ENCODE data around the gene ELL2.
"Not testable (repeated sequence)": the region's sequence is repeated elsewhere in the genome, so short reads cannot be mapped to it uniquely, and the experiment has no call there.

Gene ELL2

DNA sequence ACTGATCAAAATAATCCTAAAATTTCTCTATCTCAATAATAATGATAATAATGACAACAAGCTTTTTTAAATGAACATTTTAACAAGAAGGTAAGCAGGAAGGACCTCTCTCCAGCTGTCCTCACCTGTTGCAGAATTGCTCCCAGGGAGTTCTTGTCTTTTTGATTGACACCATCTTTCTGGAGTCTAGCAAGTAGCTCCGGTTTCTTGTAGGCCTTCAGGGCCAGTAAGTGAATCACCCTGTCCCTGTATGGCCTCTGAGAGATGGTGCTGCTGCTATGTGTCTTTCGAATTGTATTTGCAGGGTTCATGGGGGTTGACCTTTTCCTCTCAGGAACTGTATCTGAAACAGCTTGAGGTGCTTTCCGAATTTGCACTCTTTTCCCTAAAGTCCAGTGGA, 55.3 kb downstream of the ELL2 start:
- DNase-seq, result not testable (repeated sequence)

DNA sequence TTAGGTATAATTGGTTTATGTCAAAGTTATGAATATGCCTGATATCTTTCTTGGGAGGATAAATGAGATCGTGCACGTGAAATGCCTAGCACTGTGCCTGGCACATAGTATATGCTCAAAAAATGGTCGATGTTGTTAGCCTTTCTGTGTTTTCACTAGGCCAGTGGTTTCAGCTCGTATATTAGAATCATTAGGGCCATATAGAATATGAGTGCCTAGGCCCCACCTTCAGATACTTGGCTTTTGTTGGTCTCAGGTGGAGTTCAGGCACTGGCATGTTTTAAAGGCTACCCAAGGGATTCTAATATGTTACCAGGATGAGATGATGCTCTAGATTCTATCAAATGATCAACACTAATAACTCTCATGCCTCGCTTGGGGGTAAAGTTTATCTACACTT, 56.8 kb downstream of the ELL2 start:
- no peak for DNase-seq

DNA sequence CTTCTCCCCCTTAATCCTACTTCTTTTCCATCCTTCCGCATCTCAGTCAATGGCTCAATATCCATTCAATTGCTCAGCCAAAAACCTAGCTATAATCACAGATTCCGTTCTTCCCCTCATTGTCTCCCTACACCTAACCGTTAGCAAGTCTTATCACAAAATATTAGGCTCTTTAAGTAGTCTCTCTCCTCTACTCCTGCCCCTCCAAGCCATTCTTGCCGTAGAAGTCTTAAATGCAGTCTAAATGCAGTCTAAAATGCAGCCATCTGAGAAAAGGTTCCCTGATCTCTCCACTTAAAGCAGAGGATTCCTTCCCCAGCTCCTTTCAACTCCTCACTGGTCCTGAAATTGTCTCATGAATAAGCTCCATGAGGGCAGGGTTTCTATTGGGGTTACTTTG, 57.8 kb downstream of the ELL2 start:
- no peak for DNase-seq

DNA sequence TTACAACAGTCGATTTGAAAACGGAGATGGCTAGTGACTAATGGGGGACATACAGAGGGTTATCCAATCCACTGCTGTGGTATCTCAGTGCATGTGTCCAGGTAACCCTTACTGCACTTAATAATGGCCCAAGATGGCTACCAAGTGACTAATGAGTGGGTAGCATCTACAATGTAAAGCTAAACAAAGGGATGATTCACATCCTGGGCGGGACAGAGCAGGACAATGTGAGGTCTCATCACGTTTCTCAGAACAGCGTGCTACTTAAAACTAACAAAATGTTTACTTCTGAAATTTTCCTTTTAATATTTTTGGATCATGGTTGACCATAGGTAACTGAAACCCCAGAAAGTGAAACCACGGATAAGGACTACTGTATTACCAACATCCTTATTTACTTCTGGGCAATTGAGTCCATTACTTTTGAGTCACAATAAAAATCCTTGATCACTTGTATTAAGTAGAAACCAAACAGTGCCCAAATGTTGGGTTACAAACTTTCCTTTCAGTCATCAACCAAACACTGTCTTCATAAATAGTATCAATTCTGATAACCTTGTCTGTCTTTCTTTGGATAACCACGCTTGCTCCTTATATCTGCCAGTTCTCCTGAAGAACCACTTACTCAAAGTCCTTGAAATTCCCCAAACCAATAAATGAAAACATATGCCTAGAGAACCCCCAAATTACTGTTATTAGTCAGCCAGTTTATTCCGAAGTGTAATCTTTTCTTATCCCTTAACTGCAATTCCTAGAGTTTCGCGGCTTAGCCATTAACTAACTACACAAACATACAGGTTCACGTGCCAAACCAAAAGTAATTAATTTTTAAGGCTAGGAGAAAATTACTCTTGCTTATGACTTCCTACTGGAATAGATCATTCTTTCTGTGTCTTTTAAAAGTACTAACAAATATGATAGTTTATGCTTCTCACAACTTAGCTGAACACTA, 59.7 kb downstream of the ELL2 start:
- no peak for DNase-seq

DNA sequence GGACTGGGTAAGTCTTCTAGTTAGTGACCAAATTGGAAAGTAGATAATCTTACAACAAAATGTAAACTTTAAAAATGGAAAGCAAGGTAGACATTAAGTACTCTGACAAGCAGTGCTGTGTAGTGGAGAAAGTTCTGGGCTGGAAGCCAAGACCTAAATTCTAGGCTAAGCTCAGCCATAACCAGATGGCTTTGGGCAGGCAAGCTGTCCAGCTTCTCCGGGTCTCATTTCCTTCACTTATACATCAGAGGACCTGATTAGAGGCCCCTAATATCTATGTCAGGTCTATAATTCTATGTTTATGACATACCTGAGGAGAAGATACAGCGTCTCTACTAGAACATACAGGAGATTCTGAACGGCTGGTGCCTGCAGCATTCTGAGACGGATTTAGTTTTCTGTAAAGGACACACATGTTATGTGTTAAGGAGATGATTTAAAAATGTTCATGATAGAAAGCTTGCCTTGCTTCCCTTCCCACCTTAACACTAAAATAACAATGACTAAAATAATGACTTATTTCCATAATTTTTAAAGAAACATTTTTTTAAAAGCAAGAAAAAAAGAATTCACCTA, 61.2 kb downstream of the ELL2 start:
- DNase-seq, result no peak

DNA sequence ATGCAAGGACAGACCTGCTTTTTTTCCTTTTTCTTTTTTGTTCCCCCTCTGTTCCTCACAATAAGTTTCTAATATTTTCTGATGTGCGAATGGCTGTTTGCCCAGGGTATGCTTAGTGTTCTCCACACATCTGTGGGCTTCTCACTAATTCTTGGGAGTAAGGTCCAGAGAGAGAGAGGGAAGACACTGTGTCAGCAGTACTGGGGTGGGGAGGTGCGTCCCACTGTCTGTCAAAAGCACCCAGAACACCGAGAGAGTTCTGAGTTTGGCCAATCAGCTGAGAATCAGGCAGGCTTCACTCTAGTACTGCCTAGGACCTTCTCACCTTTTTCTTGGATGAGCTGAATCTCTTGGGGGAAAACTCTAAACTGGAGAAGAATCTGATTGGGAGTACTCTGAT, 61.8 kb downstream of the ELL2 start:
- DNase-seq, result no peak

DNA sequence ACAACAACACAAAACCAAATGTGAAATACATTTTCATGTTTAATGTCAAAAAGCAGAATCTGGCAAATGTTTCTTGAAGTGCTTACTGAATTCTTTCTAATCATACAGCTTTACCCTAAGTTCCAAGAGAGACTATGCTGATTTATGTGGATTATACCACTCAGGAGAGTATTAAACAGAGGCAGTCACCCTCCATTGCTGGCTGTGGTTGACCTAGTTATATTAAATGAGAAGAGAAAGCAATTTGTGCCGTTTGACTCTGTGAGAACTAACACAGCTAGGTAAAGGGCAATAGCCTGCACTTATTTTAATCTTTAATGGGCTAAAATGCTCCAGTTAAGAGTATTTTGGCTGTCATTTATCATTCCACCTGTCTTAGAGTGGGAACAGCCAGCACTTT, 62.6 kb downstream of the ELL2 start:
- no peak for DNase-seq

DNA sequence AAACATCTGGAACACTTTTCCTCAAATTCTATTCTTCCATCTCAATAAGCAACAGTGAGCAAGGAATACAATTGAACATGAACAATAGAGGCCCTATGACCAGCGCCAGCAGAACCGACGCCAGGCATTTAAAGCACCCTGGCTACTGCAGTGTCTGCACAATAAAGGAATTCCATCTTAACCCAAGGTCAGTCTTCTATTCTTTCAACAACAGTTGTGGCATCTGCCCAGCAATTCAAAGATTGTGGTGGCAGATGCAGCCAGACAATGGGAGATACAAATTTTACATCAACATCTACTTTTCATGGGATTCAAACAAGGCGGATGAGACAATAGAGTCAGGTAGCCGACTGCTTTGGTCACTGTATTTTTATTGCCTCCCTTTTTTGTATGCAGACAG, 65.9 kb downstream of the ELL2 start:
- DNase-seq, result no peak

DNA sequence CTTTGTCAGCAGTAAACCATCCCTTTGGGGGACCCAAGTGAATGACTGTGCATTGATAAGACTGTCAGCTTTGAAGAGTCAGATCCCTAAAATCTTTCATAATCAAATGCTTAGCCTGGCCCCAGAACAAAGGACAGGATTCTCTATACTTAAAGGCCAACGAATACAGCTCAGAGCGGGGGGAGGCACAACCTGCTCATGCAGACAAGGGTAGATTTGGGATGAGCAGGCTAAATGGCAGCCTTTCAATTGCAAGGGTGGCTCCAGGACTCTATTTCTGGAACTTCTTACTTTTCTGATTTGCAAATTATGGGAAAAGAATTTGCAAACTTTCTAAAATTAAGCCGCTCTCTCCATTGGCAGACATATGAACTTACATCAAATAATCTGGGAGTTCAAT, 66.4 kb downstream of the ELL2 start:
- no peak for DNase-seq

DNA sequence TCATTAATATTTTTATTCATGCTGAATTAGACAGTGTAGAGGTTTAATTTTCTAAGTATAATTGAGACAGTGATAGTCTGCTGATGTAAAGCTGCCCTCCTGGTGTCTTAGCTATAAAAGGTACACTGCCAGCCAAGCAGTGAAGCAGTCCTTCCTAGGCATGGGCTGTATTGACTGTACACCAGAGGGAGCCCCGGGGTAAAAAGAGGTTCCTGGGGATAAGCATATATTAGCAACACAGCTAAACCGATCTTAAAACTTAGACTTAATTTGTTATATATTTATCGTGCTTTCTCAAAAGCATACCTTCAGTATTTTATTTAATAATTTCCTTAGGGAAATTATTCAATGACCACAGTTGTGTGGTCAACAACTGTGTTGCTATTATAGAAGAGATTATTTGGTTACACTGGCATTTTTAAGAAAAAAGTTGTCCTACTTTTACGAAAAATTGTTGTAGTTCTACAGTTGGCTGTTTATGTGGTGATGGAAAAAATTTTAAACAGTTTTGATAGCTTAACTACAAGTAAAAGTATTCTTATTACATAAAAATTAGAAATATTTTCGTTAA, 68.8 kb downstream of the ELL2 start:
- no peak for DNase-seq

DNA sequence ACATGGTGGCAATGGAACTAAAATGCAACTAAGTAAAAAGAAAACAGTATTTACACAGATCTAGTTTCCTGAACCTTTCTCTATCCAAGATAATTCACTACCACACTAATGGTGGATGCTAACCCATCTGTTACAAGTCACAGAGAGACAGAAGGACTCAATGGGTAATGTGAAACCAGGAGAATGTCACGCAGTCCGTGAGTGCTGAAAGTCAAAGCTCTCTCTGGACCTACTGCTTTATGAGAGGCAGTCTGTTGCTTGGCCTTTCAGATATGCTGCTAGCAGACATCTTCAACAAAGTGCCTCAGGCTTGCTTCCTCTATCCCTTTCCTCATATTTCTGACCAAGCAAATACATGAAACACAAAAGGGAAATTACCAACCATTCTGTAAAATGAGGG, 70.2 kb downstream of the ELL2 start:
- no peak for DNase-seq

DNA sequence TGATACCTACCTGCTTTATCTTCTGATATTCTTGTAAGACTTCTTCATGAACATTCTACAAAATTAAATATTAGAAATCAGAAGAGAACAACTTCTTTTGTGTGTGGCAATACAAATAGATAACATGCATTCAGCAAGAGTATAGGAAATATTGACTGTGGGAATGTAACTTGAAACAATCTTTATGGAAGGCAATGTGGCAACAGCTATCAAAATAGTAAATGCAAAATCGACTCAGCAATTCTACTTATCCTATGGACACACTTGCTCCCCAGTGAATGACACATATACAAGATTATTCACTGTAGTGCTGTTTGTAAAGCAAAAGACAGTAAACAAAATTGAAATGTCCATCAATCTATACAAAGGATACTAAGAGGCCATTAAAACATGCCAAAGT, 72.6 kb downstream of the ELL2 start:
- no peak for DNase-seq

DNA sequence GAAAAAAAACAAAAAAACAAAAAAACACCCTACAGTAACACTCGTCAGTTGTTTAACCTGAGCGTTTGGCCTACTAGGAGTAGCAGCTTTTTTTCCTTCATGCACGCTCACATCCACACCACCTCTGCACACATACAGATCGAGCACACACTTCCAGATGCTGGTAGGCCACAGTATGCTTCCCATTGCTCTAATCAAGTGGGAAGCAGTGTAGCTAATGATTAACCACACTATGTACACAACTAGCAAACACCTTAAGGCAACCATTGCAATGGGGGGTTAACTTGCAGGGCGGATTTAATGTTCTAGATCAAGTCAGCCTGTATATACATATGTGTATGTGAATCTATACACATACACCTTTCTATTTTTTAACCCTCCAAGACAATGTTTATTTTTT, 73.7 kb downstream of the ELL2 start:
- DNase-seq, result no peak

DNA sequence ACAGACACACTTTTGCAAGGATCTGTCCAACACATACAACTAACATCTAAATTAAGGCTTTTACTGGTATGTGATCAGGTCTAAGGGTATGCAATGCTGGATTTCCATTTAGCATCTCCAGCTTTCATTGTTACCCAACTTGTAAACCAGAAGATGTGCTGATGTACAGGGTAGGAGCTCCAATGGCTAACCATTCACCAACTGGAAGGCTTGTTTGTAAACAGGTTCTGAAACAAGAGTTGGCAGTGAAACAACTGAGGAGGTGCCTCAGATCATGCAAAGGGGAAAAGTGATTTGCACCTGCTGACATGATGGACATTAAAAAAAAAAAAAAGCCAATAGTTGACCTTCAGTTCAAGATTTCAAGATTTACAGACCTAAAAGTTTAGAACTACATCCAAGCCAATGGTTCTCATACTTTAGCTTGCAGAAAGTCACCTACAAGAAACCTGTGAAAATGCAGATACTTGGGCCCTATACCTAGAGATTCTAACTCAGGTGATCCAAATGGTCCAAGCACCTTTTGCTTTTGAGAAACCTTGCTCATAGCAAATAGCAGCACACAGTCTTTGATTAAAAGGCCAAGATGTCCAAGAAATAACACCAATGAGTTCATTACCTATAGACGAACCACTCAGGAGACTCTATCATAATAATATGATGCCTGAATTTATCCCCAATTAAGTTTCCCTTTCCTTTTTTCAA, 75.2 kb downstream of the ELL2 start:
- no peak for DNase-seq

DNA sequence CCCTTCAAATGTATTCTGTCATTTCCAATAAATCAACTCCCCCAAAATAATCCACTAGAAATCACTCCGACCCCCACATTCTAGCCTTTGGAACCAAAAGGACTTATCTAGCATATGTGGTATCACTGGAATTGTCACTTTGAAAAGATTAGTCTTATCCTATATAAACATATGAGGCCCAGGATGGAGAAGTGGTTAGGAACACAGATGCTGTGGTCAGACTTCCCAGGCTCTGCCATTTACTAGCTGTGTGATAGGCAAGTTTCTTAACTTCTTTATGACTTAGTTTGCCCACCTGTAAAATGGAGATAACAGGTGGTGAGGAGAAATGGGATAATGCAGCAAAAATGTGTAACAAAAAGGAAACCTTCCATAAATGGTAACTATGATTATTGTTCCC, 77.1 kb downstream of the ELL2 start:
- no peak for DNase-seq

DNA sequence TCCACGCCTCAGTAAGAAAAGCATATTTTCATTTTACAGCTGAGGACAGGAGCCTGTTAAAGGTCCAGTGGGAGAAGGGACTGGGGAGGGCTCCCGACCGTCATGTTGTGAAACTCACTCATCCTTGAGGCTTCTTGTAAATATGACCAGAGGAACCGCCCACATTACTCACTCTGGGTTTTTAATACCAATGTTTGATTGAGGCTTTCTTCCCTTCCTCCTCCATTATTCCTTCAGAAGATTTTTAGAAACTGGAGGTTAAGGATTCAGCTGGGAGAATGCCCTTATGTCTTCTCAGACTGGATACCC, 77.7 kb downstream of the ELL2 start:
- no peak for DNase-seq

DNA sequence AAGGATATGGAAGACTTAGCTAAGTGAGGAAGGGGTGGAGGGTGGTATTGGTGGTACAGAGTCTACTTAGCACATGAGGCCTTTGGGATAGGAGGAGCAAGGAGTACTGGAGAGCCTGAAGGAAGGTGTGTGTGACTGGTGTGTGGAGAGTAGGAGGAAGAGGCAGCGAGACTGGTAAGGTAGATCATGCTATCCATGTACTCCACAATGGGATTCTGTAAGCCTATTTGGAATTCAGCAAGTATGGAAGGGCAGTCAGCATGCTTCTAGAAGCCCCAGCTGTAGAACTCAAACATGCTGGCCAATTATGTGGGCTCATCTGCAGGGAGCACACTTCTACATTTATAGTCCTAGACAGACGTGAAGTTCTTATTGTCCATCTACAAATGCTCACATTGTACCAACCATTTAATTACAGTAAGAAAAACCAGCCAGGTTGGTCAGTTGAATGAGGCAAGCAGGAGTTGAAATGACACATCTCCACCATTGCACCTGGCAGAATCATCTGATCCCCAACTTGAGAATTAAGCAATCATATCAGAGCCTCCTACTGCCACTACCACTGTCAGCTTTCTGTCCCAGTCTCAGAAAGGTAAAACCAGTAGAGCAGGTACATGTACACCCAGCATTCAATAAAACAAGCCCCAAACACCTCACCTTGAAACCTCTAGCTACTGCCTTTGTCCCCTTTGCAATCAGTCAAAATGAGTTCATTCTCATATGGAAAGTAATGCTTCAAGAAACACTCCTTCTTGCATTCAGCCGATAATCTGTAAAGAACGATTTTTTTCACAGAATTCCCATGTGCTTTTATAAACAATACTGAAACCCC, 78.2 kb downstream of the ELL2 start:
- no peak for DNase-seq

DNA sequence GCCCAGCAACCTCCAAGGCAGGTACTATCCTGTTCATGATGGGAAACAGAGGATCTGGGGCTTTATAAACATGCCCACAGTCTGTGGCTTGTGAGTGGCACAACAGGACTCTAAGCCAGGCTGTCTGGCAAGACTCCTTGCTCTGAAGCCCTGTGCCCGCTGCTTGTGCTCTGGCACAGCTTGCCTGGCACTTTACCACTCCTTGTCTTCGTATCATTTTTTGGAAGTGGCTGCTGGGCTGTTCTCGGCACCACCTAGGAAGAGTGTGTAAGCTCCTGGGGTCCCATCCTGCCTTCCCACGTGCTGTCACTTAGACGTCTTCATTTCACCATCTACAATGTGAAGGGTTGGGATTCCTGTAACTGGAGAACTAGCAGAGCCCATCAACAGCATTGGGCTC, 79.8 kb downstream of the ELL2 start:
- no peak for DNase-seq

DNA sequence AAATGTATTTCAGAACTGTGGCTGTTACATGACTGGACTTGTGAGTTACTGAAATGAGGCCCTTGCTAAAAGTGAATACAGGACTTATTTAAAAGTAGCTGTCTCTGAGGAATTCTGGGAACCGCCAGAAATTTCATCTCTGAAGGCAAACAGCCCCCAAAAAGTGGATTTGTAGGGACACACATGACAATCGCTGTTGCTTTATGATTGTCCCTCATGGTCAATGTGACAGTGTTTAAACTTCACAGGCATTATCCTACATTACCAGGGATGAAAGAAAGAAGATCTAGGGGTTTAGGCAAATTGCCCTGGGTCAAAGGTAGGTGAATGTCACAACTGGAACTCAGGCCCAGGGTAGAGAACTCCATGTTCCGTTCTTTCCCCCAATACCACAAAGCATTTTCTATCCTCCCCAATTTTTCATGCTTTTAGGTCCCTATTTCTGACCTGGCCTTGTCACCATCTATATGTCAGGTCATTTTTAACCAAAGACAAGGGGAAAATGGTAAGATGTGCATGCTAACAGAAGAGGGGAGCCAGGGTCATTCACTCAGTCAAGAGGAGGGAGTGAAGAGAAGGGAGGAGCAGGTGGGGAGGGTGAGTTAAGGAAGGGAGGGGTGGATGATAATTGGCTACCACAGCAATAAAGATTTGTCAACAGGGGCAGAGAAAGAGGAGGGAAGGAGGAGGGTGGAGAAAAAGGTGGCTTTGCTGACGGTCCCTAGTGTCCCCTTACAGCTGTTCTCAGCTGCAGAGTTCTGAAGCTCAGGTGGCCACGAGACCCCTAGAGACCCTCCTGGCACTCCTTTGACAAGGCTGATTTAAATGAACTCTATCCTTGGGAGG, 81.3 kb downstream of the ELL2 start:
- DNase-seq, result no peak

DNA sequence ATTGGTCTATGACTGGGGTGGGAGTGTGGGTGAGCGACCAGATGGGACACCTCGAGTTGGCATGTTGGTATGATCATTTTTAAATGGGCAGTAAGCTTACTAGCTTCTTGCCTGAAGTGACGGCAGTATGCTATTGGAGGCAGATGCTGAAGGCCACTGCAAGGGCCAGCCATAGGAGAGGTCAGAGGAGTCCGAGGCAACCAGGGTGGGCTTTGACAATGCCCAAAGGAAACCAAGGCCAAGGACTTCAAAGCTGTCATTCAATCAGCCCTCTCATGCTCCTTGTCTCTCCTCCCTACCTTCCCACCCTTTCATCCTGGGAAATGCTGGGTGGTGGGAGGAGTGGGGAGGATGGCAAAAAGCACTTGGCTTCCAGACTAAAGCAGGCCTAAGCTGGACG, 82.0 kb downstream of the ELL2 start:
- DNase-seq, result no peak

DNA sequence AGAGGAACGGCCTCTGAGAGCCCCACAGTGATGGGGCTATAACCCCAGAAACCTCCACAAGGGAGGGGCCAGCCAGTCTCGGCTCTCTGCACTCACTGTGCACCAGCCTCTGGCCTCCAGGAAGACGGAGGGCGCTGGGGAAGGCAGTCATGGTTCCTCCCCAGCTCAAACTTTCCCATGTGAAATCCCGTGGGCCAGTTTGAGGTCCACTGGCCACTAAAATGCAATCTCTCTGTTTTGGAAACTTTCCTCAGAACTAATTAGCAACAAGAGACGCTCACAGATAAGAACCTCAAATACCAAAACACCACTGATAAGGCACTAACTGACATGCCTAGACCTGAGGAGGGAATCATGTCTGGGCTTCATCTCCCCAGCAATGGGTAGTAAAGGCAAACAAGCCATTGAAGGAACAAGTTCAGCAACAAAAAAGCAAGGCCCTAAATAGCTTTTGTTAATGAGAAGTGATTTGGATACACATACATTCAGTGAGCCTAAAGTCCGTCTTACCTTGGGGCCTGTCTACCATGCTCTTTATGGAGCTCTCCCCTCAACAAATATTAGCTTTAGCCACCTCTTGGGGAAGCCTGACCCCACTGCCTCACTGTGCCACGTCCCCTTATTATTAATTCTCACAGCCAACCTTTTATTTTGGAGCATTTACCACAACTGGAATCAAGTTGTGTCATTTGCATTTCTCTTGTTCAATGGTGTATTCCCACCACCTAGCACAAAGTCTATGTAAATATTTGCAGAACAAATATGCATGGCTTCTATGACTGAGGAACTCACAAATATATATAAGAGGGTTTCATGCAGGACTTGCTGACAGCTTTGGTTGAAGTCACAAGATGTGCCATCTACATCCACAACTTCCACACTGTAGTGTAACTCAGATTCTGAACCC, 83.0 kb downstream of the ELL2 start:
- no peak for DNase-seq
